NCI-H2196 (cell line): ENCODE results near the gene PKD1.

ENCODE experiments used
- DNase-seq: peaks from one replicate; lab custom pipeline; 2025; ENCODE audit not compliant: unreplicated experiment; lab: John Stamatoyannopoulos, UW

Gene PKD1

DNA sequence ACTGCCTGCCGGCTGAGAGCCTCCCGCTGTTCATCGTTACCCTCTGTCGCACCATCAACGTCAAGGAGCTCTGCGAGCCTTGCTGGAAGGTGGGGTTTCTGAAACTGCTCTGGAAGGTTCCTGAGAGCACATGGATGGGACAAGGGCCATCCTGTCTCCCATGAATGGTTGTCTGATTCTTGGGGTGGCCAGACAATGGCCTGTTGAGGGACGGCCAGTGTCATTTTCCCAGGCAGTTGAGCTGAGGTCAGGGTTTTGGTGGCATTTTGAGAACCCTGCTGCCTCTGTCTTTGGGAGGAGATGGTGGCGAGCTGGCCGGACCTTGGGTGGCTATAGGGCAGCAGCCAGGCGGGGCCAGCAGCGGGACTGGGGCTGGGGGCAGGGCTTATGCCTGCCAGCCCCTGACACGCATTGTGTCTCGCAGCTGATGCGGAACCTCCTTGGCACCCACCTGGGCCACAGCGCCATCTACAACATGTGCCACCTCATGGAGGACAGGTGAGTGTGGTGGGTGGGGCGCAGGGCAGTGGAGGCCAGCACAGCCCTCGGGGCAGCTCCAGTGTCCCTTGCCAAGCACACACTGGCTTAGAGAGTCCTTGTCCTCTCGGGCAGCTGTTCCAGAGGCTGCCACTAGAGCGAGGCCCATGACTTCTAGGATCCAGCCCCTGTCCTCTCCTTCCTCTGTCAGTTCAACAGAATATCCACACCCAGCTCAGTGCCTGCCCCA lies 78.9 kb downstream of the PKD1 start:
- peak; percentile 37 for DNase-seq

DNA sequence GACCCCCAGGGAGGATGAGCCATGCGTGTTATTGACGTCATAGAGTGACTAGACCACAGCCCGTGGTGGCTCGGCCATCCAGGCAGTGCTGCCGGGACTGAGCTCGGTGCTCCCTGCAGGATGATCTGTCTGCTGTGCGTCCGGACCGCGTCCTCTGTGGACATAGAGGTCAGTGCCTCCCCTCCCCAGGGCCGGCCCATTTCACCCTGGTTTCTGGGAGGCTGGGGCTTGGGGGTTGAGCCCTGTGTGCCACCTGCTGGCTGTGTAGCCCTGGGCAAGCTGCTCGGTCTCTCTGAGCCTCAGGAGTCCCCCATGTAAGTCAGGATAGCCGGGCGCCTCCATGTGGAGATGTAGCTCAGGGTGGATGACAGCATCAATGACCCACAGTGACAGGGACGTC lies 79.6 kb downstream of the PKD1 start:
- no peak for DNase-seq

DNA sequence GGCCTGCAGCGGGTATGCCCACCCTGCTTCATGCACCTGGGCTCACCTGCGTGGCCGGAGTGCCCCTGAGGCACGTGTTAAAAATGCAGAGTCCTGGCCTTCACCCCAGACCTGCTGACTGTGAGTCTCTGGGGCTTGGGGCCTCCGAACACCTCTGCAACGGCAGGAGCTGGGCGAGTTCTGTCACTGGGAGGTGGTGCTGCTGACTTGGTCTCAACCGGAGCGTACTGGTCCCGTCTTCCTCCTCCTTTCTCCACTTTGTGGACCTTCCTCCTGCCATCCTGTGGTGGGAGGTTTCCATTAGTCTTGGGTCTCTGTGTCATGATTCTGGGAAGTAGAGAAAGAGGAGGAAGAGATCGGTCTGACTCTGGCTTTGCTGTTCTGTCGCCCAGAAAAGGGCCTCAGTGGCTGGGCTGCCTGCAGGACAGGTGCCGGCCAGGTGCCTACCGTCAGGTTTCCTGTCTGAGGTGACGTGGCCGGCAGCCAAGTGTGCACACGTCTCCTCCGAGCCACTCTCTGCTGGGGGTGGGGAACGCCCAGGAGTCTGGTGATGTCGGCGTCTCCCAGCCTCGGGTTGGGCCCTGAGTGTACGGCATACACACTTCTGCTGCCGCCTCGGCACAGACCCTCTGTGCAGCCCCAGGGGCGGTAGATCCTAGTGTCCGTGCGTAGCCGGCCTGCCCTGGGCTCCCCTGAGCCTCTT lies 81.0 kb downstream of the PKD1 start:
- peak; percentile 94 for DNase-seq

DNA sequence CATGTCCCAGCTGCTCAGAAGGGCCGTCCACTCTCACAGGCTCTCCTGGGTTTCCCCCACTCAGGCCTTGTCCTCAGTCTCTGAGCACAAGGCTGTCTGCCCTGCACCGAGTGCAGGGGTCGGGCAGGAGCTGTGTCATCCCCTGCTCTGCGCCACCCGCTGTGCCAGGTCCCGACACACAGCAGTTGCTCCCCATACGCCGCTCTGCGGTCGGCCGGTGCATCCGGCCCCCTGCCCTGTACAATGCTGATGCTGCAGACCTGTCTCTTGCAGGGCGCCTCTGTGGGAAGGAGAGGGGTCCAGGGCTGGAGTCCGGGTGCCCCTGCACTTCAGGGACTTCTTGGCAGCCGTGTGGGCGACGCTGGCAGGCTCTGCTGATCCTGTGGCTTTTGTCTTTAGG lies 81.8 kb downstream of the PKD1 start:
- no peak for DNase-seq

DNA sequence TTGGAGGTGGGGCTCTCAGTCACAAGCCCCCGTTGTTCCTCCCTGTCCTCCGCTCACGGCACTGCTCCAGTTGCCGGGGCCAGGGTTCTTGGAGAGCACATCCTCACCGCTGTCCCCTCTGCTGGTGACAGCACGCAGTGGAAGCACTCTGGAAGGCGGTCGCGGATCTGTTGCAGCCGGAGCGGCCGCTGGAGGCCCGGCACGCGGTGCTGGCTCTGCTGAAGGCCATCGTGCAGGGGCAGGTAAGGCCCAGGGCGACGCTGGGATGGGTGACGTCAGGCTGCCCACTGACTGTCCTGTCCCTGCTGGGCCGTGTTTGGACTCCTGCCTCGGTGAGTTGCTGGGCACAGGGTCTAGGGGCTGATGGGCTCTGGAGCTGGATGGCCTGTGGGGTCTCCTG lies 82.5 kb downstream of the PKD1 start:
- DNase-seq: no peak

DNA sequence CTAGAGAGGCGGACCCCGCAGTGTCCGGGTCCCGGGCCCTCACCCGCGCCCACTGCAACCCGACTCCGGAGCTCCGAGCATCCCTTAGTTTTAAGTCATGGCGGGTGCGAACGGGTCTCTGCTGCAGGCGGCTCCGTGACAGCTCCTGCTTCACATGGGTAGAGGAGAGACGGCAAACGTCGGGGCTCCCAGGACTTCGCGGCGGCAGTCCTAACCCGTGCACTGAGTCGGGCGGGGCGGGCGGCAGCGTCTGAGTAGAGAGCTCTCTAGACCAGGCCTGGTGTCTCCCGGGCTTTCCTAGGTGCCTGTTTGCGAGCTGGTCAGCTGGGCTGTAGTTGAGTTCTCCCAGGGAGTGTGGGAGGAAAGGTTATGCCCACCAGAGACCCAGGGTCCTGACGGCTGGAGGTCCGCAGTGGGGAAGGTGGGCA lies 87.6 kb downstream of the PKD1 start:
- no peak for DNase-seq

DNA sequence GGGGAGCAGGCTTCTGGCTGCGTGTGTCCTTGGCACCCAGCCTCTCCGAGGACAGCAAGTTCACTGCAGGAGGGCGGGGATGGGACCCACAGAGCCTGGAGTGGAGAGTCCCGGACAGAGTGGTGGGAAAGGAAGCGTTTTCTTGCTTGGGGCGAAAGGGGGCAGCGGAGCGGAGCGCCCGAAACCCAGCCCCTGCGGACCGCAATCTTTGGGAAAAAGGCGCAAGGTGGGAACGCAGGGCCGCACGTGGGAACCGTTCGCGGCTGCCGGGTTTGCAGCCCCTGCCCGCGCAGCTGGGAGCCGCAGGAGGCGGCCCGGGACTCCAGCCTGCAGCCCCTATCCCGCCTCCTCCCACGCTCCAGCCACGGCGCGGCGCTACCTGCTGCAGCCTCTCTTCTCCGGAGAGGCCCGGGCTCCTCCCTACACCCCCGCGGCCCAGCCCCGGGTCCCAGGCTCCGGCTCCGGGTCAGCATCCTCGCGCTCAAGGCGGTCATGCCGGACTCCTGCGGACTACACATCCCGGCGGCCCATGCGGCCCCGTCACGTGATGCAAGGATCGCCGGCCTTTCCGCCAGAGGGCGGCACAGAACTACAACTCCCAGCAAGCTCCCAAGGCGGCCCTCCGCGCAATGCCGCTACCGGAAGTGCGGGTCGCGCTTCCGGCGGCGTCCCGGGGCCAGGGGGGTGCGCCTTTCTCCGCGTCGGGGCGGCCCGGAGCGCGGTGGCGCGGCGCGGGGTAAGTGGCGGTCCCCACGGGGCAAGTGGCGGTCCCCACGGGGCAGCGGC lies 88.2 kb downstream of the PKD1 start, which contains the start of the genes NTHL1 and TSC2:
Gene NTHL1 (minus strand): TSS at position 505 of the 786 bp plus-strand sequence. CDS start 11 bp downstream, at position 494.
Gene TSC2 (plus strand): TSS at position 656 of the 786 bp plus-strand sequence. CDS start 631 bp downstream, outside the sequence.
- DNase-seq: peak; percentile 97

DNA sequence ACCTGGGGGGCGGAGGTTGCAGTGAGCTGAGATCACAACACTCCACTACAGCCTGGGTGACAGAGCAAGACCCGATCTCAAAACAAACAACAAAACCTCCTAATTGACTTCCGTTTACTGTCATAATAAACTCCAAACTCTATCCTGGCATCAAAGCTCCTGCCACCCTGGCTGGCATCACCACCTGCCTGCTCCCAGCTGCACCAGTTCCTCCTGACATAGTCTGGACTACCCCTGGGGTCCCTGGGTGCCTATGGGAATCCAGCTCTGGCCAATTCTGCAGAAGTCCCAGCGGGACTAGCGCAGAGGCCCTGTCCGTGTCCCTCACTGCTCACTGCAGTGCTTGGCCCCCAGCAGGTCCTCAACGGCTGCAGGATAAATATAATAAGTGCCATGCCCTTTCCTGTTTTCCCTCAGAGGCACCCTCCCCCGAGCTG lies 88.8 kb downstream of the PKD1 start:
- no peak for DNase-seq

DNA sequence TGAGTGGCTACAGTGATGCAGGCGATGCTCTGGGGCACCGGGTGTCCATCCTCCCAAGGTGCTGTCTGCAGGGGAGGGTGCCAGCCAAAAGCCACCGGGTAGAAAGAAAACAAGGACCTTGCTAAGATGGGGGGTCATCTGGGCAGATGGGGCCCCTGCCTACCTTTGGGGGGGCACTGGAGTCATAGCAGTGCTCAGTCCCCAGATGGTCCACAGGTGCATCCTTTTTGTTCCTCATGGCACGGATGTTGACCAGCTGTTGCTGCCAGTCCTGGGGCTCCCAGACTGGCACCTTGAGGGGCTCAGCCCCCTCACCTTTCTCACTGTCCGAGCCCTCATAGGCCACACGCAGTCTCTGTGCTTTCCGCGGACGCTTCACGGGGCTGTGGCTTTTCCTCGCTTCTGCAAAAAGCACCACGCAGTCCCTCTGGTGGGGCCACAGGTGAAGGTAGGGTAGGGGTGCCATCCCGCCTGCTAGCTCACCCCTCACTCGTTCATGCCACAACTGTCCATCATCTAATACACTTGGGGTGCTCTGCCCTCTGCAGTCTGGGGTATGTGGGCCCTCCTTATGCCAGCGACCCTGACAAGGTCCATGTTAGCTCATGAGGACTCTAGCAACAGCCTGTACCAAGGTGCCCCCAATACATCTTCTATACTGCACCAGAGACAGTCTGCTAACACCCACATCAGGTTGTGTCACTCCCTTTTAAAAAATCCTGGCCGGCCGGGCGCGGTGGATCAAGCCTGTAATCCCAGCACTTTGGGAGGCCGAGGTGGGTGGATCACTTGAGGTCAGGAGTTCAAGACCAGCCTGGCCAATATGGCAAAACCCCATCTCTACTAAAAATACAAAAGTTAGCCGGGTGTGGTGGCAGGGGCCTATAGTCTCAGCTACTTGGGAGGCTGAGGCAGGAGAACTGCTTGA lies 89.5 kb downstream of the PKD1 start:
- DNase-seq: no peak

DNA sequence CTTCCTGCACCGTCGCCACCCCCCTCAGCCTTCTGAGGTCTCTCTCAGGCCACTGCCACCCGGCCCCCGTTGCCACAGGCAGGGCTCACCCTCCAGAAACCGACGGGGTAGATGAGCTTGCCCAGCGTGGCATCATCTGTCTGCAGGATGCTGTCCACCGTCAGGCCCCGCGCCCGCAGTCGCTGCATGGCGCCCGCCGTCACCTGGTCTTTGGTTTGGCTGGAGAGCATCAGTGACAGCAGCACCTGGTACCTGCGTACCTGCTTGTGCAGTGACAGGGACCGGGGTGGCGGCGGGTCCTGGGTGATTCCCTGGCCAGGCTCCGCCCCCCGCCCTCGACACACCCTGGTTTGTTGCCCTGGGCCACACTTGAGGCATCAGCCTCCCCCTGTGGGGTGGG lies 91.2 kb downstream of the PKD1 start:
- no peak for DNase-seq

DNA sequence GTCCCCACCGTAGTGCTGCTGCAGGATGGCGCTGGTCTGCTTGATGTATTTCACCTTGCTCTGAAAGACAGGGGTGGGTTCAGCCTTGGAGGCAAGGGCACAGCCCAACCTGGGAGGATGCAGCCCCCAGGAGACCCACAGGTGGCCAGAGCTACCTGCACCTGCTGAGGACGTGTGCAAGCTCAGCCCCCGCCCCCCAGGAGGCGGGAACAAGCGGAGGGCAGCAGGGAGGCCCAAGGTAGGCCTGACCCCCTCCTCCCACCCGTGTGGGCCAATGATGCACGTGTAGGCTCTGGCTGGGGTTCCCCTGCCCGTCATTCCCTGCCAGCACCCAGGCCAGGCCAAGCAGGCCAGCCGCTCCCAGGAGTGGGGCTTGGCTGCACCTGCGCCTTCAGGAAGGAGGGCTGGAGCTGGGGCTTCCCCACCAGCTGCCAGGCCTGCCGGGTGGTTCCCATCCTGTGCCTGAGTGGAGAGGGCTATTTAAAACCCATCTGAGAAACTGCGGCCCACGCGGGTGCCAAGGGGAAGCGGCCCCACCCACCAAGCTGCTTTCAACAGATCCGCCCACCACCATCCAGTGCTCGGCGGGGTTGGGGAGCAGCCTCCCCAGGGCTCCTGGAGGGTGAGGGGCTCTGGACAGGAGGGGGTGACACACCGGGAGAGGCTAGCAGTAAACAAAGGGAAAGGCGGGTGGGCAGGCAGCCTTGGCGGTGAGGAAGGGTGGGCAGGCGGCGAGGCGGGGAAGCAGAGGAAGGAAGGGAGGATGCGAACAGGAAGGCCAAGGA lies 91.8 kb downstream of the PKD1 start:
- DNase-seq: peak; percentile 88

DNA sequence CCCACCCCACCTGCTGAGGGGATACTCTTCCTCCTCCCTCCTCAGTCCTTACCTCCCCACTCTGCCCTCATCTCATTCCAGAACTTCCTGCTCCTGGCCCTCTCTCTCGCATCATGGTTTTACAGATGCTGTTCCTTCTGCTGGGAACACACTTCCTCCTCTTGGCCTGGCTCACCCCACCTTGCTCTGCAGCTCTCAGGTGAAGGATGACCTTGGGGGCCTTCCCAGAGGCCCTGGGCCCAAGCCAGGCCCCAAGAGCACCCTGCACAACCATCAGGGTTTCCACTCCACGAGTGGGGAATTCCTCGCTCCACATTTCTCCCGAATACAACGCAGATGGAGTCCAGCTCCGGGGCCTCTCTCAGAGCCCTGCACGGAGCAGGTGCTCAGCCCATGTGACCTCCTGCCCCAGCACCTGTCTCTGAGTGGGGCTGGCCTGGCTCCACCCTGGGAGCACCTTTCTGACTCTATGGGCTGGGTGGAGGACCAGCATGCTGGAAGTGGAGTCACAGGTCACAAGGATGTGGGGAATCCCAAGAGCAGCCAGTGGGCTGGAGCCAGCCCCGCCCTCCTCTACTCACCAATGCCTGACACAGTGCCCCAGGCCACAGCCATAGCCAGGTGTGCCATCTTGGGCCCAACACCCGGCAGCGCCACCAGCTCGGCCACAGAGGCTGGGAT lies 92.6 kb downstream of the PKD1 start:
- DNase-seq: peak; percentile 88

DNA sequence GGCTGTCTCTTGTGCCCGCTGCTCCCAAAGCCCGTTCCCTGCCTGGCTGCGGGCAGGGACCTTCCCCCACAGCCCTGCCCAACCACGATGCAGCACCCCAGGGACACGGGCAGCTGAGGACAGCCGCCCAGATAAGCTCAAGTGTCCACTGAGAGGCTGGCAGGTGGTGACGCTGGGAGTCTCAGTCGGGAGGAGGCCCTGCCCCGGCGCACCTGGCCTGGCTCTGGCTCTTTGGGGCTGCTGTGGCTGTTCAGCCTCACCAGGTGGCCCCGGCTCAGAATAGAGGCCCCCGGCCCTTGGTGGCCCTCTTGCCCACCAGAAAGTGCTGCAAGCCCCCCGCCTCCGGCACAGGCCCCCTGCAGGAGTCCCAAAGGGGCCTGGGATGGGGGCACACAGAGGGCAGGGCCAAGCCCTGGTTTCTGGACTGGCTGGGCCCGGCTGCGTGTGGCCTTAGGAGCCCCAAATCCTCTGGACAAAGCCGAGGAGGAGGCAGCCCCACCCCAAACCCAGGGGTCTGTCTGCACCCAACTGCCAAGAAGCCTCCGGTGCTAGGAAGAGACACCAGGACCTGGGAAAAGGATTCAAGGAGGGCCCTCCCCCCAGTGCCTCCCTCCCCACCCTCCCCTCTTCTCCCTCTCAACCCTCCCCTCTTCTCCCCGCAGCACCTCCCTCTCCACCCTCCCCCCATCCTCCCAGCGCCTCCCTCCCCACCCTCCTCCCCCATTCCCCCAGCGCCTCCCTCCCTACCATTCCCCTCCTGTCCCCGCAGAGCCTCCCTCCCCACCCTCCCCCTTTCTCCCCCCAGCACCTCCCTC lies 93.3 kb downstream of the PKD1 start:
- DNase-seq: peak; percentile 90

DNA sequence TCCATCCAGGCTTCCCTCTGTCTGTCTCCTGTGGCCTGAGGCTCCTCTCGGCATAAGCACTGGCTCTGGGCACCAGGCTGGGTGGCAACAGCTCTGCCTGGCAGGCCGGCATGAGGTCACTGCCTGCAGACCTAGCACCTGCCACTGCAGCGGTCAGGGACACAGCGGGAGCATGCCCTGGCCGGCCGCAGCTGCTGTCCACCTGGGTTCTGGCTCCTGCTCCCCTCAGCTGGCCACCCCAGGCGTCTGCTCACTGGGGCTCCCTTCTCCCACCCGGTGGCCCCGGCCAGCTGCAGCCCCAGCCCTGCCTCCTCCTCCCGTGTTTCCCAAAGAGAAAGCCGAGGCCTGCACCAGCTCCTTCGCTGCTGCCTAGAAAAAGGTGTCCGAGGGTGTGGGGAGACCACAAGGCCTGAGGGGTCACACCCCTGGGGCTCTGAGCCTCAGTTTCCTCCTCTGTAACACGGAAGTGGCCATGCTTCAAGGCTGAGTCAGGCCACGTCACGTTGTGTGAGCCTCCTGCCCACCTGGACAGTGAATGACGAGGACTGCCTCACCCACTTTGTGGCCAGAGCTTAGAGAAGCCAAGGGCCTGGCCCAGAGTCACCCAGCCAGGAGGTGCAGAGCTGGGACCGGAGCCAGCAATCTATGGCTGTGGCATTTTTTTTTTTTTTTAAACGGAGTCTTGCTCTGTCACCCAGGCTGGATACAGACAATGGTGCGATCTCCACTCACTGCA lies 94.7 kb downstream of the PKD1 start:
- DNase-seq: peak; percentile 78

DNA sequence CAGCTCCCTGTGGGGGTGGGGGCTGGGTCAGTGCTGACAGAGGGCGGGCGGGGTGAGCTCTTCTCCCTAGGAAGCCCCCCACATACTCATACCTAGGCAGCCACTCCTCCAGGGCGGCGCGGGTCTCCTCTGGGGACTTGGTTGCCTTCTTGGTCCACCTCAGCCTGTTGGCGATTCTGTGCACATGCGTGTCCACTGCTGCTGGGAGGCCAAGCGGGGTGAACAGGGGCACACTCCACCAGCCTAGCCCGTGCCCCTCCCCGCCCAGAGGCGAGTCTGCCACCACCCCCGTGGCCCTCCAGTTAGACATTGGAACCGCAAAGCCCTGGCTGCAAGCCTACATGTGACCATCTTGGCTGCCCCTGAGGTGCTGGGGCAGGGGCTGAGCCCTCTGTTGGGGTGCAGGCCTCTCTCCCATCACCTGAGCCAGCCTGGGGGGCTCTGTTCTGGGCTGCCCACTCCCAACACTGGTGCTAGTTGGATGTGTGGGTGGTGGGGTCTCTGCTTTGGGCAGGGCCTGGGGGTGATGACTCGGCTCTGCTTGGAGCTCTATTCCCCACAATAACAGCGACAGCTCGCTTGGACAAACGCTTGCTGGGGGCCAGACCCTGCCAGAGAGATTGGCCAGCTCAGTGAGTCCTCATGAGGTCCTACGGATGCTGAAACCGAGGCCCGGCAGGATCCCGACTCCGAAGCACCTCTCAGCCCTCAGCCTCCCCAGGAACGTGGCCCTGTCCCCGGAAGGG lies 95.5 kb downstream of the PKD1 start:
- DNase-seq: no peak

DNA sequence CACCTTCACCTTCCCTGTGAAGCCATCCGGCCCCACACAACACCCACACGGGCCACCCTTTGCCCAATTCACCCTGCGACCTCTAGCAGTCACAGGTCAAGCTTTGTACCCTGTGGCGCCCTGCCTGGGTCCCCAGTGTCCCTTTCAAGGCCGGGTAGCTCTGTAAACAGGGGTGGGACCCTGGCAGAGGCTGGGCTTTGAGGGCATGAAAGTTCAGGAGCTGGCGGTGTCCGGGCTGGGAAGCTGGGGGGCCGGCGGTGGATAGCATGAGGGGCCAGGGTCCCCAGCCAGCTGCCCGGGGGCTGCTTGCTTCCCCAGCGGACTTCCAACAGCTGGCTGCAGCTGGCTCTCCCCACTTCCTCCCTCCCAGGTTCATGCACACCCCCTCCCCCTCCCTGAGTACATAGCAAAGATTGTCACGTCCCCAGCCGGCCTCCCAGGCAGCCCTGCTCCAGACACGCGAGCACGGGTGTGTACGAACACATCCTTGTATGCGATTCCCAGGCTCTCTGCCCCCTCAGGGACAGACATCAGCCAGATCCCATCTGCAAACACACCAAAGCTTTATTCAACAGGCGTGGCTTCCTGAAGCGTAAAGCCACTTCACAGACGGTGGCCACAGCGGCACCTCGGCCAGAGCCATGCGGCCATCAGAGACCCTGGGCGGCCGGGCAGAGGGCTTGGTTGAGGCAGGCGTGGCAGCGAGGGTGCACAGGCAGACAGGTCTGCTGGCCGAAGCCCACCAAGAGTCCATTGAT lies 96.2 kb downstream of the PKD1 start:
- DNase-seq: peak; percentile 41
